ENCODE results near the gene SNX10.

The SNX10 gene

GRCh38 chr7:26337232-26337865, 45.7 kb downstream of the SNX10 start:
- DNase-seq: no peak

DNA sequence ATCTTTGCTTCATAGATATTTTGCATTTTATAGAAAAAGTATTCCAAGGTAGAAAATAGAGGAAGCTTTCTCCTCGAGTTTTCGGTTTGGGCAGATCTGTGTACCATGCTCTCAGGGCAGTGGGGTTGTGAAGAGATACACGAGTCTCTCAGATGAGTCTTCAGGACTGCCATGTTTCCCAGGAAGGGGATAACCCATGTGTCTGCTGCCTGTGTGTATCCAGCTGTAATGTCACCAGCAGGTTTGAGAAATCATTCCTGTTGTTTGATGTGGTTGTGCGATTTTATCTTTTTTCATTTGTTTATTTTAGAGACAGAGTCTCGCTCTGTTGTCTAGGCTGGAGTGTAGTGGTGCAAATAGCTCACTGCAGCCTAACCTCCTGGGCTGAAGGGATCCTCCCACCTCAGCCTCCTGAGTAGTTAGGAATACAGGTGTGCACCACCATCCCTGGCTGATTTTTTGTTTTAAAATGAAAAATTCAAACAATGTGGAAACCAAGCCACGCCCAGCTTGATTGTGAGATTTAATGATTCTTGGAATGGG, 48.9 kb downstream of the SNX10 start:
- DNase-seq: no peak

DNA sequence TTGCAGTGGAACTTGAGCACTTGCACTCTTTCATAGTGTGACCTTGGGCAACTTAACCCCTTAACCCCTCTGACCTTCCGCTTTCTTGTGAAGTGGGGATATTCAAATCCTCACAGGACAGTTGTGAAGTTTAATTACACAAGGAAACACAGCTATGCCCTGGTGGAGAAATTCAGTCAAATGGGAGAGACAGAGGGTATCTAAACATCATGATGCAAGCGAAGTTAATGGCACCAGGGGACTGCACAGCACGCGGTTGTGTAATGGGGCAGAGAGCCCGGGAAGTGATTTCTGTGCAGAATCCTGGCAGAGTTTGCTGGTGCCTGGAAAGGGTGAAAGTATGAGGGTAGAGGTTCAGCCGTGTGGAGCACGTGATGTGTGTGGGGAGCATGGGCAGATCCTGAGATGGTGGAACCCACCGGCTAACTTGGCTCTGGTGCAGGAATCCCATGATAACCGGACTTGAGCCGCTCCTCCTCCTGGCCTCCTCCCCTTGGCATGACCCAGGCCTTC, 51.7 kb downstream of the SNX10 start:
- DNase-seq: no peak

DNA sequence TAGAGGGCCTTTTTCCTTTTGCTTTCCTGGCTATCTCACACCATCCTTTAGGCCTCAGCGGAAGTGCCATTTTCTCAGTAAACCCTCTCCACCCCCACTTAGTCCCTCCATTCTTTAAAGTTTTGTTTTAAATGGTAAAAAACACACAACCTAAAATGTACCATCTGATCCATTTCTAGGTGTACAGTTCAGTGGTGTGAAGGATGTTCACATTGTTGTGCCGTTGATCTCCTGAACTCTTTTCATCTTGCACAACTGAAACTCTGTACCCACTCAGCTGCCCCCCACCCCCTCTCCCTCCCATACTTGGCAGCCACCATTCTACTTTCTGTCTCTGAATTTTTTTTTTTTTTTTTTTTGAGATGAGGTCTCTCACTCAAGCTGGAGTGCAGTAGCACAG, 52.2 kb downstream of the SNX10 start:
- no peak for DNase-seq

DNA sequence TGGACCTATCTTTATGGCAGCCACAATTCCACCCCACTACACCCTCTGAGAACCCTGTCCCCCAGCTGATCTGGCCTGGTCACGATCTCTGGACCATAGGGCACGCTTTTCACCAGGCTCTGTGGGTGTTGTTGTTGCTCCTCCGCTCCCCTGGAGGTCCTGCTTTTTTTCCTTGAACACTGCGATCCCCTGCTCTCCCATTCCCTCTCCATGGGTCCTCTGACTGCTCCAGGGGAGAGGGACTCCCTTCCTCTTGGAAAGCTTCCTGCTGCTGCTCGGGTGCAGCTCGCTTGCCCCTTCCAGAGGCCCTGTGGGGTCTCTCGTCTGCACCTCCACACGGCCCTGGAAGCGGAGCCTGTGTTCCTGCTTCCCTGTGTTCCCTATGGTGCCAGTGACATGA, 53.5 kb downstream of the SNX10 start:
- DNase-seq: no peak

- DNase-seq: no peak
These were observed 54.2 kb downstream of the SNX10 start for GRCh38 chr7:26345837-26346236.

GRCh38 chr7:26346611-26347203, 55.0 kb downstream of the SNX10 start:
- DNase-seq: no peak

DNA sequence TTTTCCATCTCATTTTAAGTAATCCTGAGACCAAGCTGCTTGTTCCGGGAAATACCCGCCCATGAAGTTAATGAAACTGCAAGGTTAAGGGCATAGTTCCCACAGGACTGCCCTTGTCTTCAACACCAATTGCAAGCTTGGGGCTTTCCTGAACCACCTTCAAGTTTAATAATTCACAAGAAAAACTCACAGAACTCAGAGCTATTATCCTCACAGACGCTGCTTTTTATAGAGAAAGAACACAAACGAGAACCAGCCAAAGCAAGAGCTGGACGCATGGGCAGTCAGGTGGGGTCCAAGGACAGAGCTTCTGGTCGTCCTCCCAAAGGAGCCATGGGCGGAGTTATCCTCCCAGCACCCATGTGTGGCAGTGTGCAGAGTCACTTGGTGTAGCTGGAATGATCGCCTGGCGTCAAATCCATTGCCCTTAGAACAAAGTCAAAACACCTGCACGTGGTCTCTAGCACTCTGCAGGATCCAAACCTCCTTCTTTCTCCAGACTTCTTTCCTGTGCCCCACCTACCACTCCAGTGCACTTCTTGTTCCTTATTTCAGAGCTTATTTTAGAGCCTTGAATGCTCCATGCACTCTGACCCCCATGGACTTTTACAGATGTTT, 56.7 kb downstream of the SNX10 start:
- DNase-seq: no peak

DNA sequence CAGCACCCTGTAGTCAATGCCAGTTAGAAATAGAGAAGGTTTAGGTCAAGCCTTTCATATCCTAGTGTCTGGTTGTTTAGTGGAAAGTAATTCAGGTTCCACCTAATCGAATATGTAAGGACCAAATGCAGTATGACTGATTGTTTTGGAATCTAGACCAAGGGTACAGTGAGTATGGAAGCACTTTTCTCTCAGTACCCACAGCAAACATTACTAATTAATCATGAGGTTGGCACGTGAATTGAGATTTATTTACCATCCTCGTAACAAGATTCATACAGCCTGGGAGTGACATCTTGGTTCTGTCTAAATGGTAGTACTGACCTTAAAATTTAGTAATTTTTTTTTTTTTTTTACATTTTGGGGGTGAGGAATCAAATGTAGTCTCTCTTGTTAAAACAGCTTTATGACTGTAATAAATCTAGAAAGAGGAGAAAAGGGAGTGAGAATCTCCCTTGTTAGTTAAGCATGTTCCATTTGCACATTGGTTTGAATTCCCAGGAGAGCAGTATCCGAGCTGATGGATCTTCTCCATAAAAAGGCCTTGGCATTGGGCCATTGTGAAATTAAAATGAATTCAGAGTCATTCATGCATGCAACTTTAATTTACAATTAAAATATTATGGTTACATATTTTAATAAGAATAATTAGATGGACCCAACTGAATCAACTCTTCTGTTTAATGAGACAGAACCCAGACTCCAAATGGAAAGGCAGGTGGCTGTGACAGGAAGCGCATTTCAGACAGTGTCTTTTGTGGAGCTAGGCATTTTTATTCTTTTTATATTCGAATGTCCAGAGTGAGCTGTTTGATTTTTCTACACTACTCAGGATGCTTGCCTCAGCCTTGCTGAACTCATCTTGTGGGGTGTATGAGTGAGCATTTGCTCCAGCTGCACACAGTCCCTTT, 57.6 kb downstream of the SNX10 start:
- no peak for DNase-seq

DNA sequence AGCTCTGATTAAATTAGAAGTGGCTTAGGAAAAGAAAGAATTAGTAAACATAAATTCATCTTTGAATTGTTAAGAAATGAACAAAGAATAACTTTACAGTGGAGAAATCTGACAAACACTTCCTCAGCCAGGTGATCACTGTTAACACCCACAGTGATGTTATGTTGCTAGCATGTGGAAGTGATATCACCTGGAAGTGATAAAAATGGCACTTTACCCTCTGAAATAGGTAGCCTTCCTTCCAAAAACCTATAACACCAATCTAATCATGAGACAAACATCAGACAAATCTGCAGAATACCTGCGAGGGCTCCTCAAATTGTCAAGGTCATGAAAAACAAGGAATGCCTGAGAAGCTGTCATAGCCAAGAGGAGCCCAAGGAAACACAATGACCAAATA, 59.5 kb downstream of the SNX10 start:
- DNase-seq: no peak

DNA sequence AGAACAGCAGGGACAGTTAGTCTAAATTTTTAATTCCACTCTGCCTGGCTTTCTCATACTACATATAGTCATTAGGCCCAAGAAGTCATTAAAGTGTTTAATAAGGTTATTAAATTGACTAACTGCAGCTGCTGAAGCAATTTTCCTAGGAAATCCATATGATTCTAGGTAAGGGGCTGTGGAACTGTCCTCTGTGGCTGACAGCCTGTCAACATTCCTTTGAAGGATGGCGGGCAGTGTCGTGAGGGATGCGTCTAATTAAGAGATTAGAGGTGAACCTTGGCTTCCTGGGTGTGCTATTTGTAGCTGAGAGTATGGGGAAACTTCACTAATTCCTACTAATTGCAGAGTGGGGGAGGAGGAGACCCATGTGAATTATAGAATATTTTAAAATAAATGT, 64.6 kb downstream of the SNX10 start:
- no peak for DNase-seq

DNA sequence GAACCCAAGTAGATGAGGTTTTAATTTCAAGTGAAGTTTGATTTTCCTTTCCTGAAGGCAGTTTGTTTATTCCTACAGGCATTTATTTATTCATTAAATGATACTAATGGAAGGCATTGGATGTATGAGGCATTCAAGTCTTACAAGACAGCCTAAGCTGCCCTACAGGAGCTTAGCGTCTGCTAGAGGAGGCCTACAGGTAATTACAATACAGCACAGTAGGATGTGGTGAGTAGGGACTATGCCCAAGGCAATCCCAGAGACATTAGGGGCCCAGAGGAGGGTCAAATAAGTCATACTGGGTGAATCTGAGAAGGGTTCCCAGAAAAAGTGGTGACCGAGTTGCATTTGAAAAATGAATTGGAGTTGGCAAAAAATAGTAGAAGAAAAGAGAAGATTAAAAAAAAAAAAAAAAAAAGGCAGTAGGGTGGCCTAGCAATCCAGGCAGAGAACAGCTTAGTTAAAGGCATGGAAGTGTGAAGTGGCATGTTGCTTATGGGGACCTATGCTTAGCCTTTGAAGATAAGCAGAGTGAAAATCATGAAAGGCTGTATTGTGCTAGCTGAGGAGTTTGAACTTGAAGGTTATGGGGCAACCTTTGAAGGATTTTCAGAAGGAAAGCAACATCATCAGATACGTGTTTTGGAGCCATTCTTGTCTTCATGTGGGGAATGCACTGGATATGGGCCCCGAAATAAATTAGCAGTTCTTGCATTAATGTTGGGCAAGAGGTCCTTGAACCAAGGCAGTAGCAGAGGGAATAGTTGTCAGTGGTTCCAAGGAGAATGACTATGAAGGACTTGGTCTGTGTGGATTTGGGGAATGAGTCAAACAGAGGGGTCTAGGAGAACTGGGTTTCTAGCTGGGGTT, 65.5 kb downstream of the SNX10 start:
- no peak for DNase-seq

DNA sequence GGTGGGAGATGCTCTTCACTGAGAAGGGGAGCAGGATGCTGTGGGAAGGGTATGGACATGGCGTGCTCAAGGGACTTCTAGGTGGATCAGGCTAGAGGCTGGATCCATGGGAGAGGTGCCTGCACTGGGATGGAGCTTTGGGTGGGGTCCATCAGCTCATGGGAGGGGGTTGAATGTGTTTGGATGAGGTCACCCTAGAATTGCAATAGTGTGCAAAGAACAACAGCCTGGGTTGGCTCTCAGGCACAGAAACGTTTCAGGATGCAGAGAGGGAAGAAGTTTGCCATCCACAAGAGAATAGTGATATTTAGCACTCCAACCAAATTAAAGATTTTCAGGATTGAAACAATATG, 66.1 kb downstream of the SNX10 start:
- no peak for DNase-seq

DNA sequence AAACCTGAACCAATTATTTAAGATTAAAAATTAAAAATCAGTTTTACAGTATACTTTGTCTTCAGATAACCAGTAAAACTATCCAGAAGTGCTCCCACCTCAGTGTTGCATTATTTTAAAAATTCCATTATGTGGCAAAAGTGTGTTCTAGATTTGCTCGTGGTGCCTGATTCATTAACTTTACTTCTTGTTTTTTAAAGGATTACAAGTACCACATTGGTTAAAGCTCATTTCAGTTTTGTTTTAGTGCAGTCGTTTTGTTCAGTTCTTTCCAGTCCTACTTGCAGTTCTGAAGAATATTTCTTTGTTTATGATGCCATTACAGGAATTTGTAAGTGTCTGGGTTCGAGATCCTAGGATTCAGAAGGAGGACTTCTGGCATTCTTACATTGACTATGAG, 69.0 kb downstream of the SNX10 start:
- DNase-seq: no peak

DNA sequence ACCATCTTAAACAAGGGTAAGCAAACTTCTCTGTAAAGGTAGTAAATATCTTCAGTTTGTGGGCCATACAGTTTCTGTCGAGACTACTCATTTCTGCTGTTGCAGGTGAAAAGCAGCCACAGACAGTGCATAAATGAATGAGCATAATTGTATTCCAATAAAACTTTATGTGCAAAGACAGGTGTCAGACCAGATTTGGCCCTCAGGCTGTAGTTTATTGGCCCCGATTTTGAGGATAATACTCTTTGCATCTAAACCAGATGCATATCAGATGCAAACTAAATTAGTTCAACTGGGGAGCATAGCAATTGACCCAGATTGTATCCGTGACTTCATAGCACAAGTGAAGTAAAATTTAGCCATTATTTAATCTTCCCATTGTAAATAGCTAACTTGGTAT, 70.0 kb downstream of the SNX10 start:
- DNase-seq: no peak

DNA sequence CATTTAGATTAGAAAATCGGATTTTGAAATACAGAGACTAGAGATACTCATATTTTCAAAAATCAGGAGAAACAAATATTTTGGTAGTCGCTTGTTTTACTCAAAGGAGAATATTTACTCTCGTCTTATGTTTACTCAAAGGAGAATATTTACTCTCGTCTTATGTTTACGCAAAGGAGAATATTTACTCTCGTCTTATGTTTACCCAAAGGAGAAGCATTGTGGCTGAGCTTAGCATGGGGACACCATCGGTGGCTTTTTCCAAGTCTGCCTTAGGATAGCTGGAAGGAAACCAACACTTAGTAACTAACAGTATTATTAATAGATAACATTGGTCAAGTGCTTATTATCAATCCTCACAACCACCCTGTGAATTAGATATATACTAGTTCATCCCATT, 71.8 kb downstream of the SNX10 start:
- DNase-seq: no peak

- peak; percentile 17 to 51 for DNase-seq
These were observed 73.6 kb downstream of the SNX10 start for GRCh38 chr7:26365077-26365900.

DNA sequence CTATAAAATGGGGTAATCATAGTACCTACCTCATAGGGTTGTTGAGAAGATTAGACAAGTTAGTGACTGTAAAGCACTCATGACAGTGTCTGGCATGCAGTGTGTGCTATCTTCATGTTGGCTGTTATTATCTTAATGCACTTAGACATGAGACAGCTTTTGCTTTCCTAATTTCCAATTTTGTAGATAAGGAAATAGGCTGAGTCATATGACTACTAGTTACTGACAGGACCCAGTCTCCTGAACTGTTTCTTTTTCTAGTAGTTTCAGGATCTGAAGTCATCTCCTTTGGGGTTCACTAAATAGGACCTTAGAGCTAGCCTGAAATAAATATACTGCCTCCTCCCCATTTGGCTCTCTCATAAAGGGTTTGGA, 74.2 kb downstream of the SNX10 start:
- DNase-seq: no peak

DNA sequence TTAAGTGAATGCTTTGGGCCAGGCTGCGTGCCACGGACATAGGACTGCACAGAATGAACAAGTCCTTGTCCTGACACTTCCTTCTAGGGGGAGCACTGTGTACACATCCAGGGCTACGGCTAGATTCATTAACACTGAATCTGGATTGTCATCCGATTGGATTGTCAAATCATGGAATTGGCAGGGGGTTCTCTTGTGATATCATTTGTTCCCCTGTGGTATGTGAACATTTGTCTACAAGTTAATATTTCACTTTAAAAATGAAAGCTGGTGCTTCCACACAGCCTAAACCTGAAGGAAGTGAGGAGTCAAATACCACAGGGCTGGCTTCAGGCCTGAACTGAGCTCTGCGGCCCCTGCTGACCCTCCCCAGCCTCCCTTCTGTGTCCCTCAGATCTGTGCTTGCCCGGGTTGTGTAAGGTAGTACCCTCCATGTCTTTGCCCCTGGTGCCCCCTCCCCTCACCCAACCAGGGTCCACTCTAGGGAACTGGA, 75.6 kb downstream of the SNX10 start:
- no peak for DNase-seq

- DNase-seq: no peak
These were observed 76.9 kb downstream of the SNX10 start for GRCh38 chr7:26368542-26368941.

DNA sequence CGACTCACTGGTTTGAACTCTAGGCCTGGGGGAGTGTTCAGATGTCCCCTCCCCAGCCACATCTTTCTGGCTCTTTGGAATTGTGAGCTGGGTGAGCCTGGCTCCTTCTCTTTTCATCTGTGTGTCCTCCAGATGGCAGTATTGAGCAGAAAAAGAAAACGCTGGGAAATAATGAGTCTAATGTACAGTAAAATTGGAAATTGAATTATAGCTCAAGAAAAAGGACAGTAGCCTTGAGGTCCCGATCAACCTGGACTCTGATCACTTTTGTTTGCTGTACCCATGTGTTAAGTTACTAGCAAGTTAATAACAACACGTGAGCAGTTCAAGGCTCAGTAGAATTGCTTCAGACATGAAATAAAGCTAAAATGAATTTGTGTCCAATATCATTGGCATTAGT, 77.9 kb downstream of the SNX10 start:
- DNase-seq: peak; percentile 13 to 43

All from stimulated activated CD4-positive, alpha-beta T cell treated with anti-CD3 and anti-CD28 coated beads, Interleukin-2, amount 100 ng/mL, for 24 hours (primary cell).